ENCODE data around the gene TTPAL. TPM values are rescaled to one million over a fixed set of nuclear protein-coding genes. Genes with fewer than 3 reads are reported as not detected.
"Not testable (repeated sequence)": the region's sequence is repeated elsewhere in the genome, so short reads cannot be mapped to it uniquely, and the experiment has no call there.

TTPAL gene
- total RNA-seq, 2 donors from 2014 or later: 11.8 to 14.3 TPM

DNA sequence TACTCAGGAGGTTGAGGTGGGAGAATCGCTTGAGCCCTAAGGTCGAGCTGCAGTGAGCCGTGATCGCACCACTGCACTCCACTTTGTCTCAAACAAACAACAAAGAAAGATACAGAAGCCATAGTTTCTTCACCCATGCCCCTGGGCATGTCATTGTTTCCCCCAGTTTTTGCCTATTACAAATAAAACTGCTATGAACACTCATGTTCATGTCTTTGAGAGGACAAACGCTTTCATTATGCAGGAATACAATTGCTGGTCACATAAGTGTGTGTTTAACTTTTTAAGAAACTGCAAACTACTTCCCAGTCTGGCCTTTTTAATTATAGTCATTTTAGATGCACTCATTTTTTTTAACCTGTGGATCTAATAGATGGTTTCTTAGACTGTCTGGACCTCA is 12.2 kb upstream of the TTPAL start:
- no peak for DNase-seq (ENCODE audit: low spot score)
- intact Hi-C loops (cut with DNase I): no loop called here

DNA sequence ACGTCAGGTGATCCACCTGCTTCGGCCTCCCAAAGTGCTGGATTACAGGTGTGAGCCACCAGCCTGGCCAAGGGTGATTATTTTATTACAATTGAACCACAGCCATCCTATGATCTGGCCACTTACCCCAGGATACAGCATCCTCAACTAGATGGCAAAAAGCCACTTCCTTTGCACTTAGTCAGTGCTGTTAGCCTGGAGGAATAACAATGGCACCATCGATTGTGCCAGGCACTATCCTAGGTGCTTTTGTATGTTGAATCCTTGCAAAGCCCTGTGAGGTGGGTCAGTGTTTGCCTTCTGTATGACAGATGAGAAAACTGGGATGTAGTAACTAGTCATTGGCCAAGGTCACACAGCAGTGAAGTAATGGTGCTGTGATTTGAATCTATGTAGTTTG is 11.2 kb upstream of the TTPAL start:
- no peak for DNase-seq (ENCODE audit: low spot score)
- intact Hi-C loops (cut with DNase I): no loop called here

DNA sequence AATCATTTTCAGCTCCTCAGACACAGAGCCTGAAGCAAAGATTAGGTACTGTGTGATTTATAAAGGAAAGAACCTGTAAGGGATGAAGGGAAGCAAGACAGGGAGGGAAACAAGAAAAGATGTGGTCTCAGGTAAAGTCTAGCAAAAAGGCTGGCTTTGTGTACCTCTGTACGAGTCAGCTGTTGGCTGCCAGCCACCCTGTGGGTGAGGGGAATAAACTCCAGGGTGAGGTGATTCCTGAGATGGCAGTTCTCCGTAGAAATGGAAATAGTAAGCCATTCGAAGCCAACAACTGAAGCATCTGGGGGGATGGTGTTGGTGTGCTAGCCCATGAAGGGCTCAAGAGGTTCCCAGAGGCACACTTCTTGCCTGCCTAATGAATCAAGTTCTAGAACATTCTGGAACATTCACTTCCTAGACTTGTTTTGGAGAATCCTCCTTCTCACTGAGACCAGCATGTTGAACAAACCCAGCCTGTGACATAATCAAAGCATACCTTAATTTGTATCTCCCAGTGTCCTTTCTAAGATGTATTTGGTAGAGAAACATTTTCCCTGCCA is 10.6 kb upstream of the TTPAL start:
- no peak for DNase-seq (ENCODE audit: low spot score)
- intact Hi-C loops (cut with DNase I): no loop called here

DNA sequence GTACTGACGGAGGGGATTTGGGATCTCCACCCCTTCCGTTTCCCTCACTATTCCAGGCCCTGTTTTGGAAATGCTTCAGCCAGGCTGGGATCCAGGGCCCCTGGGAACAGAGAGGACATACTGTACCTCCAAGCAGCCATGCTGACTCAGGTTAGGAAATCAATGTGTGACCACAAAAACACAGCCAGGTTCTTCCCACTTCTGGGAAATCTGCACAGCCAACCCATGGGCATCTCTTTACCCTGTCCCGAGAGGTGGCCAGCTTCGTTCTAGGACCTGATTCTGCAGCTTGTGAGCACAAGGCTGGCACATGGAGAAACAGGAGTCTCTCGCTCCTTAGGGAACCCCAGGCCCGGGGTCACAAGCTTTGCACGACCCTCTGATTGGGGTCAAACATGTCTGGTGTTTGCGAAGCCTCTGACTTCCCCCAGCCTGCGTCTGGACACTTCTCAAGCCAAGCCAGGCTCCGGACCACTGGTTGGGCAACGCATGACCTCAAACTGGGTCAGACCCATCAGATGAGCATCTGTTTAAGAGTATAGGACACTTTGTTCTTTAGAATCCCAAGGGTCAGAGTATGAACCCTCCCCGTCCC is 8.3 kb upstream of the TTPAL start:
- DNase-seq (ENCODE audit: low spot score): peak; percentile 87
- intact Hi-C loops (cut with DNase I): no loop called here

DNA sequence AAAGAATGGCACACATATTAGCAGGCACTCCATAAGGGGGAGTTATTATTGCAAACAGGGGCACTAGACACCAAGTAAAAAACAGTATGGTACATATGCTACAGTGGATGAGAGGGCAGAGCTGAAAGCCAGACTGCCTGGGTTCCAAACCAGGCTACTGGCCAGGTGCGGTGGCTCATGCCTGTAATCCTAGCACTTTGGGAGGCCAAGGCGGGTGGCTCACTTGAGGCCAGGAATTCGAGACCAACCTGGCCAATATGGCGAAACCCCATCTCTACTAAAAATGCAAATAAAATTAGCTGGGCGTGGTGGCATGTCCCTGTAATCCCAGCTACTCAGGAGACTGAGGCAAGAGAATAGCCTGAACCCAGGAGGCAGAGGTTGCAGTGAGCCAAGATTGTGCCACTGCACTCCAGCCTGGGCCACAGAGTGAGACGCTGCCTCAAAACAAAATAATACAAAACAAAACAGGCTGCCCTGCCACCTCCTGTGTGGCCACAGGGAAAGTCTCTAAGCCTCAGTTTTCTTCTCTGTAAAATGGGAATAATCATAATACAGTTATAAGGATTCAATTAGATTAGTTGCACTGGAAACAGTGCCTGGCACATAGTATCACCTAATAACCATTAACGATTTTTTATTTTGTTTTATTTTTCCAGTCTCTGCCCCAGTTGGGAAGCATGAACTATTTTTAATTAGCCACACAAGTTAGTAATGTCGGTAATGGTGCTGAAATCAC is 7.5 kb upstream of the TTPAL start:
- no peak for DNase-seq (ENCODE audit: low spot score)
- intact Hi-C loops (cut with DNase I): no loop called here

DNA sequence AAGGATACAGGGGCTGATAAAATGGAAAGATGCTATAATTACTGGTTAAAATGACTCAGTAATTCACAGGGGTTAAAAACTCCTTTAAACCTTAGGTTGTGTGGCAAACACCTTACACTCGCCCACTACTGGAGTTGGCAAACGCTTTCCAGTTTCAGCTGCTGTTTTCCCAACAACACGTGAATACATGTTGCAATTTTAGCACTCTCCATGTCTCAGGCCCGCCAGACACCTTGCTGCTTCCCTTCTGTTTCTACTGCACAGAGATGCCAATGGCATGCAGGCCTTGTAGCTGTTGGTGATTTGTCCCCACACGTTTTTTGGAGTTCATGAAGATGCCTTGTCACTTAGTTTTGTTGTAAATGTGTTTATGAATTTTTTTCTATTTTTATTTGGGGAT is 5.3 kb upstream of the TTPAL start:
- intact Hi-C loops (cut with DNase I): no loop called here

DNA sequence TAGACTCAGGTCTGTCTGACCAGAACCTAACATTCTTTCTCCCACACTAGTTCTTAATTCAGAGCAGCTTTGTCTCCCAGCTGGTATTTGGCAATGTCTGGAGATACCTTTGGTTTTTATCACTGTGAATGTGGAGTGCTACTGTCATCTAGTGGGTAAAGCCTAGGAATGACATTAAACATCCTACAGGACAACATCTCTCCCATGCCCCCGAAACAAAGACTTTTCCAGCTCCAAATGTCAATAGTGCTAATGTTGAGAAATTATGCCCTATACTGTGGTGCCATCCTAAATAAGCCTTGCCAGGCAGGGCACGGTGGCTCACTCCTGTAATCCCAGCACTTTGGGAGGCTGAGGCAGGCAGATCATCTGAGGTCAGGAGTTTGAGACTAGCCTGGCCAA is 4.2 kb upstream of the TTPAL start:
- intact Hi-C loops (cut with DNase I): no loop called here

More for the DNA sequence above, 5.3 kb upstream of the TTPAL start:
- no peak for DNase-seq (ENCODE audit: low spot score)

DNA sequence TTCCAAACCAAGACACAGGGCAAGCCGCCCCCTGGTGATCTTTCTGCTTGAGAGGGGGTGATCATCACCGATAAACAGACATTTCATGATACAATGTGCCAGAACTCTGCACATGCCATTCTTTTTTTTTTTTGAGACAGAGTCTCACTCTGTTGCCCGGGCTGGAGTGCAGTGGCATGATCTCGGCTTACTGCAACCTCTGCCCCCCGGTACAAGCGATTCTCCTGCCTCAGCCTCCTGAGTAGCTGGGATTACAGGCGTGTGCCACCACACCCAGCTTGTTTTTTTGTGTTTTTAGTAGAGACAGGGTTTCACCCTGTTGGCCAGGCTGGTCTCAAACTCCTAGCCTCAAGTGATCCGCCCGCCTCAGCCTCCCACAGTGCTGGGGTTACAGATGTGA is 3.4 kb upstream of the TTPAL start:
- DNase-seq (ENCODE audit: low spot score); intact Hi-C loops (cut with DNase I): not testable (repeated sequence)

More for the DNA sequence above, 4.2 kb upstream of the TTPAL start:
- DNase-seq (ENCODE audit: low spot score): no peak

DNA sequence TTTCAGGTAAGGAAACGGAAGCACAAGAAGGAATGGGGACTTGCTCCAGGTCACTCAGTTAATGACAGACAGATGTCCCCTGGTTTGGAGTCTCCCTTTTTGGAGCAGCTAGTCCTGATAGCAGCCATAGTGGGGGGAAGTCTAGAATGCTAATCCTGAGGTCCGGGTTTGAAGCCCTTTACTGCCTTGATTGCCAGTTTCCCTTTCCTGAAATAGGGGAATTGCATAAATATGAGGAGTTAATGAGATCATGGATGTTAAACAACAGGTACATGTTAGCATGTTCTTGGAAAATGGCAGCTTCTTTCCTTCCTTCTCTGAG is 341 bp upstream of the TTPAL start:
- no peak for DNase-seq (ENCODE audit: low spot score)
- intact Hi-C loops (cut with DNase I): loop anchor here in 1 of 2 donors (2.0 kb wide), 1 partner anchor 37 kb away; no protein-coding TSS in a partner anchor

DNA sequence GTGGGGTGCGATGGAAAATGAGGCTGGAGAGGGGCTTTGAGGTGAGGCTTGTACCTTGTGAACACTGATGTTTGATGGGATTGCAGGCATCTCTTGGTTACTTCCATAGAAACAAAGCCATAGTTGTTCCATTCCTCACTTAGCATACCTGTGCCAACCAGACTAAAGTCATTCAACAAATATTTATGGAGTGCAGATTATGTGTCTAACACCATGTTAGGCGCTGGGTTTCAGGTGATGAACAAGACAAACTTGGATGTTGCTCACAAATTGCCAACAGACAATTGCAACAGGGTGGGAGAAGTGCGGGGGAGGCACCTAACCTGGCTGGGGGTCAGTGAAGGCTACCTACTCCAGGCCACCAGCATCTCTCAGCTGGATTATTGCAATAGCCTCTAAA is 1.5 kb downstream of the TTPAL start:
- intact Hi-C loops (cut with DNase I): no loop called here
- DNase-seq (ENCODE audit: low spot score): no peak

DNA sequence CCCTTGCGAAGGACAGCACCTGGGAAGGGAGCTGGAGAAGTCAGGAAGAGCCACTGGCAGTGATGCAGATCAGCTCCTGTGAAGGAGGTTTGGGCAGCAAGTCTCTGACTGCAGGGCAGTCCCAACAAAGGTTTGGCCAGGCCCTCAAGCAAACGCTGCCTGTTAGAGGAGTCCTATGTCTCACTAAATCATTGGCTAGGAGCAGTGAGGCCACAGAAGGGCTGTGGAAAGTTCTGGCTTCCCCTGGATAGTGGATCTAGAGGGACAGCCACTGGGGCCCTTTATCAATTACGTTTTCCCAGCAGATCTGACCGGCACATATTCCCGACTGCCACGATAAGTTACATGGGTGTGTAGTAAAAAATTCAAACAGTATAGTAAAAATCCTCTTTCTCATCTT is 2.5 kb downstream of the TTPAL start:
- no peak for DNase-seq (ENCODE audit: low spot score)
- intact Hi-C loops (cut with DNase I): no loop called here

DNA sequence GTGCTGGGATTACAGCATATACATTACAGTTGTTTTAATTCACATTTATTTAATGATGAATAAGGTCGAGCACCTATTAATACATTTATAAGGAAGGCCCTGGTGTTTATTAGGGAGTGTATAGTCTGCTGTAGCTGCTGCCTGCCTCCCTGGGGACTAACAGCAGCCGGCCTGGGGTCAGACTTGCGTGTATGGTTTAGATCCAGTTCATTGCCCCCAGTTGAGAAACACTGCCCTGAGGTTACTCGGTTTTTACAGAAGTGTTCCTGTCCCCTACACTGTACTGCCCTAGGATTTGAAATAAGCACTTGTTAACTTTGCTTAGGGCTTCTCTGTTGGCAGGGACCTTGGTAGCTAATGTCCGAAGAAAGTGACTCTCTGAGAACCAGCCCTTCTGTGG is 4.0 kb downstream of the TTPAL start:
- DNase-seq (ENCODE audit: low spot score): no peak
- intact Hi-C loops (cut with DNase I): no loop called here

DNA sequence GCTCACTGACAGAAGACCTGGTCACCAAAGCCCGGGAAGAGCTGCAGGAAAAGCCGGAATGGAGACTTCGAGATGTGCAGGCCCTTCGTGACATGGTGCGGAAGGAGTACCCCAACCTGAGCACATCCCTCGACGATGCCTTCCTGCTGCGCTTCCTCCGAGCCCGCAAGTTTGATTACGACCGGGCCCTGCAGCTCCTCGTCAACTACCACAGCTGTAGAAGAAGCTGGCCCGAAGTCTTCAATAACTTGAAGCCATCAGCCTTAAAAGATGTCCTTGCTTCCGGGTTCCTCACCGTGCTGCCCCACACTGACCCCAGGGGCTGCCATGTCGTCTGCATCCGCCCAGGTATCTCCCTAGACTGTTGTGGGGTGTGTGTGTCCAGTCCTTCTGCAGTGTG is 4.4 kb downstream of the TTPAL start:
- intact Hi-C loops (cut with DNase I): no loop called here
- DNase-seq (ENCODE audit: low spot score): no peak

DNA sequence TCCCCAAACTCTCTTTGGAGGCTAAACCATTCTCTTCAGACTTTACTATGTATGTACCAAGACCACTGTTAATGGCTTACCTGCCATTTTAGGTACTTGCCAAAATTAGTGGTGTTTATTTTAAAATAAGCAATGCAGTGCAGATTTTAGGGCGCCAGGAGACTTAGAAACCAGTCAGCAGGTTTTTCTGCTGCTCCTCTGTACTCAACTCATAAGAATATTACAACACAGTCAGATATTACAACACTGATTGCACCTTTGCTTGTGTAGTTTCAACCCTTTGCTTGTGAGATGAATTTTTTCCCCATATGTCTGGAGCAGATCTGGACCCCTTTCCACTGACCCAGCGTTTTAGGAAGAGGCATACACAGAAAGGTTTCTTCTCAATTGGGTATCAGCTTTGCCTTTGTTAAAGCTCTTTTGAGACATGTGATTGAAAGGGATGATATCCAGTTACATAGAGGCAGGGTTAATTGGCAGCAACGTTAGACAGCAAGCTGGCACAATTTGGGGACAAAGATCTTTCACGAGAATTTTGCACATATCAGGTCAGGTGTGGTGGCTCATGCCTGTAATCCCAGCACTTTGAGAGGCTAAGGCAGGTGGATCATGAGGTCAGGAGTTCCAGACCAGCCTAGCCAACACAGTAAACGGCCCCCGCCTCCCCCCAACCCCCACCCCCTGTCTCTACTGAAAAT is 6.2 kb downstream of the TTPAL start:
- intact Hi-C loops (cut with DNase I): no loop called here
- DNase-seq (ENCODE audit: low spot score): no peak

DNA sequence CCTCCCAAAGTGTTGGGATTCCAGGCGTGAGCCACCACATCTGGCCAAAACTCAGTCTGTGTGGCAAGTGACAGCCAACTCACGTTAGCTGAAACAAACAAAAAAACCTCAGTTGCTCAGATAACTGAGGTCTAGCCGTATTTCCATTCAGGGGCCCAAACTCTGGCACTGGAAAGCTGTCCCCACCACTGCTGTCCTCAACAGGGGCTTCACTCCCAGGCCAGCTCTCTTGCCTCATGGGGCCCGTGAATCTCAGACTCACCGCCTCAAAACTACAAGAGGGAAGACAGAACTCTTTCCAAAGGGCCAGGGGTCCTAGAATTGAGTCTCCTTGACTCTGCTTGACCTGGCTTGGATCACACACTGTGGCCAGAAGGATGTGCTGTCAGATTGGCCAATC is 7.4 kb downstream of the TTPAL start:
- DNase-seq (ENCODE audit: low spot score): no peak
- intact Hi-C loops (cut with DNase I): no loop called here

DNA sequence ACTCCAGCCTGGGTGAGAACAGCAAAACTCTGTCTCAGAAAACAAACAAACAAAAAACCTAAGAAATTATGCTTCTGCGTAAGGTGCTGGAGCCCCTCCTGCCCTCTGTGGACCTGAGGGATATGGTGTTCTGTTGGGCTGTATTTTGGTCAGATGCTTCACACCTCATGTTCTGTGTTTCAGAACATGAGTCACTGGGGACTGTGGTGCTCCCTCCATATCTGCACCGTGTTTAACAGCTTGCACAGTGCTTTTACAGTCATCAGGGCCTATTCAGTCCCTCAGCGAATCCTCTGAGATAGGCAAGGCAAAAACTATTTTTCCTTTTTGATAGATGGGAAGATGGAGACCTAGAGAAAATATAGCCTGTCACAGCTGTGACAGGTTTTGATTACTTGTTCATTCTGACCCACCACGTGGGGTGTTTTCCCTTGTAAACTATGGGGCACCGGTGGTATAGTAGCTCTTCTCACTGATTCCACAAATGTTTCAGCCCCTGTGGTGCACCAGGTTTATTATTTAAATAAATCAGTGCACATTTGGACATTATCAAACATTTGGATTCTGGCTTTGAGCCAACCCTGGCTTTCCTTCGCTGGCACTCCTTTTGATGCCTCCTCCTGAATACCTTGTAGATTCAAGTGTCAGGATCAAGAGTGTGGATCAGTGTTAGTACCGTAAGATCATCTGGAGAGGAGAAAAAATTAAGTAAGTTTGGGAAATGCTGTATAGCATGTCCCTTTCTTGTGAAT is 9.6 kb downstream of the TTPAL start:
- no peak for DNase-seq (ENCODE audit: low spot score)
- intact Hi-C loops (cut with DNase I): no loop called here

DNA sequence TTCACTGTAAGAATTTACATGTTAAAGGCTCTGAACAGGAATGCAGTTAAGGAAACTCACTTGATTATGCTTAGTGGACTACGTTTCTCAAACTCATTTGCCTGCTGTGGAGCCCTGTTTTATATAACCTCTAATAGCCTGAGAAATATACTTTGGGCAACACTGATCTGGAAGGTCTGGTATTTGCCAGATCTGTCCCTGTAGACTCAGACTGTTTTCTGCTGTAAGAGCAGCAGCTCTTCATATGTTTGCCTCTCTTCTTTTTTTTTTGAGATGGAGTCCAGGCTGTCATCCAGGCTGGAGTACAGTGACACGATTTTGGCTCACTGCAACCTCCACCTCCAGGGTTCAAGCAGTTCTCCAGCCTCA is 10.1 kb downstream of the TTPAL start:
- intact Hi-C loops (cut with DNase I): no loop called here
- no peak for DNase-seq (ENCODE audit: low spot score)

DNA sequence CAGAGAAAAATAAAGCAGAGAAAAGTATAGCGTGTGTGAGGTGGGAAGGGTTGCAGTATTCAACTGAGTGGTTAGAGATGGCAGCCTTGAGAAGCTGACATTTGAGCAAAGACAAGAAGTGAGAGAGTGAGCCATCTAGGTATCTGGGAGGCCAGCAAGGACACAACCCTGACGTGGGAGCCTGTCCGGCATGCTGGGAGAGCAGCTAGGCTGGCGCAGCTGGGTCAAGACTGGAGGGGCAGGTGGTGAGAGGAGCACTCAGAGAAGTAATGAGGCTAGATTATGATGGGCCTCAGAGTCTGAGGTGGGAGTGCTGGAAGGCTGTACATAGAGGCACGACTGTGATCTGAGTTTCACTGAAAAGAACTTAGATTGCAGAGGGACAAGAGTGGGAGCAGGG is 12.9 kb downstream of the TTPAL start:
- intact Hi-C loops (cut with DNase I): no loop called here
- DNase-seq (ENCODE audit: low spot score): no peak

DNA sequence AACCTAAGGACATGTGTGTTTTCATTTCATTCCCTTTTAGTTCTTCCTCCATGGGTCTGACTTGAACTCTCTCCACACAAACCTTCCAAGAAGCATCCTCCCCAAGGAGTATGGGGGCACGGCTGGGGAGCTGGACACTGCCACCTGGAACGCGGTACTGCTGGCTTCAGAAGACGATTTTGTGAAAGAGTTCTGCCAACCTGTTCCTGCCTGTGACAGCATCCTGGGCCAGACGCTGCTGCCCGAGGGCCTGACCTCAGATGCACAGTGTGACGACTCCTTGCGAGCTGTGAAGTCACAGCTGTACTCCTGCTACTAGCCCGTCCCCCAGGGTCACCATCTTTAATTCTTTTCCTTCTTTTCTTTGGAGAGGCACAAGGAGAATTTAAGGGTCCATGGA is 13.5 kb downstream of the TTPAL start:
- DNase-seq (ENCODE audit: low spot score): no peak
- intact Hi-C loops (cut with DNase I): no loop called here

DNA sequence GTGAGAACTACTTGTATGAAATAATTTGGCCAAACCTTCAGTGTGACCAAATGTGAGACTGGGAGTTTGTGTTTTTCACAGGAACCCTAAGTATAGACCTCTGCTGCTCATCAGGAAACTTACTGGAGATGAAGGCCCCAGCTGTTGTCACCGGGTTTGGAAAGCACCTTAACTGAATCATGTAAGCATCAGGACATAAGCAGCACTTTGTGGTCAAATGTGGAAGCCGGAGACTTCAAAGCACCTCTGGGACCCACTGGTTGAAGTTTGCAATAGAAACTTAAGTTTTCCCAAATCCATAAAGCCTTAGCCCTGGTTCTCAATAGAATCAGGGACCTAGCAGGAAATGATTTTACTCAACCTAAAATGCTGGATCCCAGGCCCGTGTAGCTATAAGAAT is 14.3 kb downstream of the TTPAL start:
- intact Hi-C loops (cut with DNase I): no loop called here
- DNase-seq (ENCODE audit: low spot score): no peak
